Measurements from ENCODE around the gene PNMA8C.
"Not testable (repeated sequence)": the region's sequence is repeated elsewhere in the genome, so short reads cannot be mapped to it uniquely, and the experiment has no call there.

Gene PNMA8C

DNA sequence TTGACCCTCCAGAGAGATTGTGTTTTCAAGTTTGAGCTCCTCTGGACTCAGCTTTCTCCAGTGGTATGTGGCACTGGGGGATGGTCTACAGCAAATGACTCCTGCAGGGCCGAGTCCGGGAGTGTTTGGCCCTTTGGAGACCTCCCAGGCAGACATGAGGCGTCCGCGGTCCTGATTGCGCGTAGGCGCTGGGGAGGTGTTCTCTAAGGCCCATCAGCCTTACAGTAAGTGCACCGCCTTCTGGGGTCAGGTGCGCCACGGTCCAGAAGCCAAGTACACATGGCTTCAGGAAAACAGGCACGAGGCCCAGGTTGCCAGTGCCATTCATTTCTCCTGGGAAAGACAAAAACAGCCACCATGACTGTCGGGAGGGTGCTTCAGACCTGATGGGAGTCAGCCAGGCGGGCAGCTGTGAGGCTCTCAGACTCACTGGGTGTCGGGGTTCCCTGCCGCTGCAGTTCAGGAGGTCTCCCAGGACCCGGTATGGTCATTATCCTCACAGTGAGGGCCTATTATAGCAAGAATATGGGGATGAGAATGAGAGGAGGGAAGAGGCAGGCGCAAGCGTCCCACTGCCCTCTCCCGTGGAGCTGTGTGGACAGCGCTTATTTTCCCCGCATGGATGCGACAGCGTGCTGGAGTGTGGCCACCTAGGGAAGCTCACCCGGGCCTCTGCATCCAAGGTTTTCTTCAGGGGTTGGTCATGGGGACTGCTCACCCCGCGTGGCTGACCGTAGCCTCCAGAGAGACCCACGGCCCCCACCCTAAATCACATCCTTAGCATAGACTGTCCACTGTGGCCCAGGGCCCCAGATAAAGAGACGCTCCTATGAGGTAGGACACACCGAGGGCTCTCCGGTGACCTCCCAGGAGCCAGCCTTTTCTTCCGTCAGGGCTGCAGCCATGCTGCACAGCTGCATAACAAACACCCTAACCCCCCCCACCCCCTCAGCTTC is 37.2 kb downstream of the PNMA8C start:
- FAIRE-seq = no peak
- DNase-seq (ENCODE audit: insufficient read length, low spot score) = no peak

DNA sequence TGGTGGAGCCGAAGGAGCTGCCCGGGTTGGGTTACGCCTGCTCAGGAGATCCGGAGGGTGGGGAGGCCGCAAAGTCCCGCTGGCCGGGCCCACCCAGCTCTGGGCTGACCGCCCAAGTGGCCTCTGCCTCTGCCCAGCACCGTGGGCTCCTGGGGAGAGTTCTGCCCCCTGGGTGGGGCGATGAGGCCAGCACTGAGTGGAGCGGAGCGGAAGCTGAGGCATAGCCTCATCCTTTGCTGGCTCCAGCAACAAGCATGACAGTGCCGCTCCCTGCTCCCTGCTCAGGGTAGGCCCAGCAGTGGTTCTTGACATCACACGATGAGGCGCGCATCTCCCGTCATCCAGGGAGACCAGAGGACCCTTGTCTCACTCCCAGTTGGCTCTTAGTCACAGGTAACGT is 37.9 kb downstream of the PNMA8C start:
- DNase-seq (ENCODE audit: insufficient read length, low spot score) = no peak
- no peak for FAIRE-seq

DNA sequence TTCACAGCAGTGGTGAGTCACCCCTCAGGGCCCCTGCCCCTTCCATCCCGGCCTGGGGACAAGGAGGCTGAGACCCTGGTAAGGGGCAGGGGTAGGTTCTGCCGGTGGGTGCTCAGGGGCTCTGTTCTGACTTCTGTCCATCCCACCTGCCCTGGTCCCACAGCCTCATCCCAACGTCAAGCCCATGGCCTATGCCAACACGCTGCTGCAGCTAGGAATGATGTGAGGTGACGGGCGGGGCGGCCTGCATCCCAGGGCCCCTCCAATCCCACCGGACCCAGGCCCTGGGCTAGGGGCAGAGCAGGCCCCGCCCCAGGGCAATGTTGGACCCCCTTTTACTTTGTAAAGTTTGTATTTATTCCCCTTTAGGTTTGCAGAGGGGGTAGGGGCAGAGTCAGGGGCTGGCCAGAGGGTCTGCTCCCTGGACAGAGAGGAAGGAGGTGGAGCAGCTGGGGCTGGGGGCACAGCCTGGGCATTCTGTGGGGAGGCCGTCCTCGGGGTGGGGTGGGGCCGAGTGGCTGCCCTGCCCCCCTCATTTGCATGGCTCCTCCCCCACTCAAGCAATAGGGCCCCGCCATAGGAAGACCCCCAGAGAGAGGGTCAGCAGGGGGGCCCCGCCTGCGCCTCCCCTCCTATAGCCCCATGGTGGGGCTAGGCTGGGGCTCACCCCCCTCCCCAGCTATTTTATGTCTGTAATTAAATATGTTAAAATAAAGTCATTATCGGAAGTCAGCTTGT is 38.4 kb downstream of the PNMA8C start:
- DNase-seq (ENCODE audit: insufficient read length, low spot score) (no peak), FAIRE-seq (no peak)

DNA sequence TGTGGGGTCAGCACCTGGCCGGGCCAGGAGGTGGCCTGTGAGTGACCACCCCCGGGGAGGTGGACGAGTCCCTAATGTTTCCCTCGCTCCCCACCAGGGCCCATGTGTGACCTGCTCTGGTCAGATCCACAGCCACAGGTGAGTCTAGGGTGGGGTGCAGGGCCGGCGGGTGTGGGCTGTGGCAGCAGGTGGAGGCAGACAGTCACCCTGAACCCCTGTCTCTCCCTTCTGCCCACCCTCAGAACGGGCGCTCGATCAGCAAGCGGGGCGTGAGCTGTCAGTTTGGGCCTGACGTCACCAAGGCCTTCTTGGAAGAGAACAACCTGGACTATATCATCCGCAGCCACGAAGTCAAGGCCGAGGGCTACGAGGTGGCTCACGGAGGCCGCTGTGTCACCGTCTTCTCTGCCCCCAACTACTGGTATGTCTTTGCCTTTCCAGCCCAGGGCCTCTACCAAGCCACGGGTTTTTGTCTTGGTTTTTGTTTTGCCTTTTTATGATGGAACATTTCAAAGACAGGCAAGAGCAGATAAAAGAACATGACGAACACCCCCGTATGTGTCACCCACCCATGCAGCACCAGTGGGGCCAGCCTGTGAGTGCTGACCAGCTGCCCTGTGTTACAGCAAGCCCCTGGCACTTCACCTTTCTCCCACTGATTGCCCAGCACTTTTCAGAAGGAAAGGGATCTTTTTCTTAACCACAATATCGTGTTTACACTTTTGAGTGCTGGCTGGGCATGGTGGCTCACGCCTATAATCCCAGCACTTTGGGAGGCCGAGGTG is 40.2 kb downstream of the PNMA8C start:
- FAIRE-seq (no peak), DNase-seq (ENCODE audit: insufficient read length, low spot score) (no peak)

DNA sequence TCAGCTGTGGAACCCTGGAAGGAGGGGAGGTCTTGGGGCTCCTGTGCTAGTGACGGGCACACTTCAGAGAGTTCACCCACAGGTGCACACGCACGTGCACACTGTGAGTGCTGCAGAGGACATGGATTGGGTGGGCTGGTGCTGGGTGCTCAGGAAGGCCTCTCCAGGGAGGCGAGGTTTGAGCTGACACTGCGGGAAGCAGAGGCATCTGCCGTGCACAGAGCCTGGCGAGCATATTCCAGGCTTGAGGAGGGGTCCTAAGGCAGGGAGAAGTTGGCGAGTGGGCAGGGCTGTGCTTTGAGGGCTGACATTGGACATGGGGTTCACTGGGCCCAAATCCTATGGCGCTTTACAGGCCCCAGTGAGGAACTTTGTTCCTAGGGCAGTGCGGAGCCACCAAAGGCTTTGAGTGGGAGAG is 41.0 kb downstream of the PNMA8C start:
- FAIRE-seq = no peak

DNA sequence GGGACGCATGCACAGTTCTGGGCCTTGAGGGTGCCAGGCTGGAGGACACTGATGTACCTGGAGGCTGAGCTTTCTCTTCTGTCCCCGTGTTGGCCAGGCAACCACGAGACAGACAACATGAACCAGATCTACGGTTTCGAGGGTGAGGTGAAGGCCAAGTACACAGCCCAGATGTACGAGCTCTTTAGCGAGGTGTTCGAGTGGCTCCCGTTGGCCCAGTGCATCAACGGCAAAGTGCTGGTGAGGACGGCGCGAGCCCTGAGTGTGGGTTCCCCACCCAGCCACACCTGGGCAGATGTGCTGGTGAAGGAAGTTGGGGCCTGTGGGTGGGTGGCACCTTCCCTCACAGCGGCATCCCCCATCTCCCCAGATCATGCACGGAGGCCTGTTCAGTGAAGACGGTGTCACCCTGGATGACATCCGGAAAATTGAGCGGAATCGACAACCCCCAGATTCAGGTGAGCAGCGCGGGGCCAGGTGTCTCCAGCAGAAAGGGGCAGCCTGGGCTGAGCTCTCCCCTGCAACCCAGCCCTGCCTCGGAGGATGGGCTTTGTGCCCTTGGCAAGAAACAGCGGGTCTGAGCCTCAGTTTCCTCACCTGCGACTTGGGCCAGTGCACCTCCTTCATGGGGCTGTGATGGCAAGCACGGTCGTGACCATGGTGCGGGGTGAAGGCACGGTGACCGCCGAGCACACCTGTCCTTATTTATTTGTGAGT is 41.6 kb downstream of the PNMA8C start:
- DNase-seq (ENCODE audit: insufficient read length, low spot score) (no peak), FAIRE-seq (no peak)

More for the DNA sequence above, 41.0 kb downstream of the PNMA8C start:
- no peak for DNase-seq (ENCODE audit: insufficient read length, low spot score)

DNA sequence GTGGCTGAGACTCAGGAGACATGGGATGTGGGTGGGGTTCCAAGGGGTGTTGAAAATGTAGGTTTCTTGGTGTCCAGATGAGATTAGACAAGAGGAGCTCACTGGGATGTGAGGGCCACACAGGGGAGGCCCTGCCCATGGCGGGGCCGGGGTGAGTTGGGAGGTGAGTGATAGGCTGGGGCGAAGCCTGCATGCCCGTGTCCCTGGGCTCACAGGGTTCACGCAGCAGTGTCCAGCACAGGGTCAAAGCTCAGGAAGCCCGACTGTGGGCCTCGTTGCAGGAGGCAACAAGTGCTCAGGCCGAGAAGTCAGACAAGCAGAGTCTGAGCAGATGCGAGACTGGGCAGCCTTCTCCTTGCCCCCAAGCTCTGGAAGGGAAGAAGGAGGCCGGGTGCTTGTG is 42.6 kb downstream of the PNMA8C start:
- FAIRE-seq = no peak

DNA sequence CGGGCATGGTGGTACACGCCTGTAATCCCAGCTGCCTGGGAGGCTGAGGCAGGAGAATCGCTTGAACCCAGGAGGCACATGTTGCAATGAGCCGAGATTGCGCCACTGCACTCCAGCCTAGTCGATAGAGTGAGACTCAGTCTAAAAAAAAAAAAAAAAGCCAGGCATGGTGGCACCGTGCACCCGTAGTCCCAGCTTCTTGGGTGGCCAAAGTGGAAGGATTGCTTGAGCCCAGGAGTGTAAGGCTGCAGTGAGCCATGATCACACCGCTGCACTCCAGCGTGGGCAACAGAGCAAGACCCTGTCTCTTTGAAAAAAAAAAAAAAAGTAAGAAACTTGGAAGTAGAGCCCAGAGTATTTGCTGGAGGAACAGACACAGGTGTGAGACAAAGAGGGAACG is 43.1 kb downstream of the PNMA8C start:
- DNase-seq (ENCODE audit: insufficient read length, low spot score) = no peak
- no peak for FAIRE-seq

More for the DNA sequence above, 42.6 kb downstream of the PNMA8C start:
- DNase-seq (ENCODE audit: insufficient read length, low spot score) = no peak

DNA sequence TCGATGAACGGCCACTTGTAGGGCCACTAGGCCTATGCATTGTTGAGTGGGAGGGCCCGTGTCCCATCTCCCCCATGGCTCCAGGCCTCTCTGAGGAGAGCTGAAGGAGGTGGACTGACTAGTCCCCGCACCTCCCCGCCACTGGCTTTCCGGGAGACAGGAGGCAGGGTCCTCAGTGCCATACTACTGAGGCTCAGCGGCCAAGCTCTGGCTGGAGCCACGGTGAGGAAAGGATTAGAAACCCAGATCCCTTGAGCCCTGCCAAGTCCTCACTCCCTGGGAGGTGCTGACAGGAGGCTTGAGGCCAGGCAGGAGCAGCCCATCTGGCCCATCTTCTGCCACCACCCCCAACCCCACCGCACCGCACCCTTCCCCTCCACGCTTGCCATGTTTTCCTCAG is 44.3 kb downstream of the PNMA8C start:
- DNase-seq (ENCODE audit: insufficient read length, low spot score) = no peak
- FAIRE-seq = no peak

DNA sequence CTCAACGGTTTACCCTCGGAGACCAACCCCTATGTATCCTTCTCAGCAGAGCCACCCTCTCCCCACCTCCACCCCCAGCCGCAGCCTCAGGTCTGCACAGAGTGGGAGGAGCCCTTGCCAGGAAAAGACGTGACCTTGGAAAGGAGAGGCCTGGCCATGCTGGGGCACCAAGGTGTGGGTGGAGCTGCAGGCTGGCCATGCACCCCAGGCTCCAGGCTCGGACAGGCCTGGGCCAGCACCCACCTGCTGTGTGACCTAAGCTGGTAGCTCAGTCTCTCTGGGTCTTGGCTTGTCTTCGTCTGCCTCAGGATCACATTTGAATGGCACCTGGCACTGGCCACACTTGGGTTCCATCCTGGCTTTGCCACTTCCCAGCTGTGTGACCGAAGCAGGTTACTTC is 44.9 kb downstream of the PNMA8C start:
- DNase-seq (ENCODE audit: insufficient read length, low spot score) (no peak), FAIRE-seq (no peak)

DNA sequence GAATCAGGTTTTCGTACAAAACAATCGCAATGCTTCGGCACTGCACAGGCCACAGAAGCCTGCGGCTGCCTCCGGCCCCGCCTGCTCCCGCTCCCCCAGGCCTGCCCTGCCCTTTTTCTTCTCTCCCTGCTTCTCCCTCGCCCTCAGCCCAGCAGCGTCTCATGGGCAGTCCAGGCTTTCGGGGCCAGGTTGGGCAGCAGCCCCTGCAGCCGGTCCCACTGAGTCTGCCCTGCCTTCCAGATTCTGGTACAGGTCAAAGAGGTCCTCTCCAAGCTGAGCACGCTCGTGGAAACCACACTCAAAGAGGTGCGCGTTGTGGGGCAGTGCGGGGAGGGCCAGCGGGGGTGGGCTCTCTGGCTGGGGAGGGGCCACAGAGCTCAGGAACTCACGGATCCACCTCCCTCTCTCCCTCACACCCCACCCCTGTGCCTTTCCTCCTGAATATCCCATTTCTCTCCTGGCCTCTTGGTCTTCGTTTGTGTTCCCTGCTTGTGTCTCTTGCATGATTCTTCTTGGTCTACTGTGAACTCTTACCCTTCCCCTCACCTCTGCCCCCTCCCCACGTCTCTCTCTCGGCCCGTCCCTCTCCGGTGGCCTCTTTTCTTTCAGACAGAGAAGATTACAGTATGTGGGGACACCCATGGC is 45.4 kb downstream of the PNMA8C start:
- FAIRE-seq = no peak
- no peak for DNase-seq (ENCODE audit: insufficient read length, low spot score)

DNA sequence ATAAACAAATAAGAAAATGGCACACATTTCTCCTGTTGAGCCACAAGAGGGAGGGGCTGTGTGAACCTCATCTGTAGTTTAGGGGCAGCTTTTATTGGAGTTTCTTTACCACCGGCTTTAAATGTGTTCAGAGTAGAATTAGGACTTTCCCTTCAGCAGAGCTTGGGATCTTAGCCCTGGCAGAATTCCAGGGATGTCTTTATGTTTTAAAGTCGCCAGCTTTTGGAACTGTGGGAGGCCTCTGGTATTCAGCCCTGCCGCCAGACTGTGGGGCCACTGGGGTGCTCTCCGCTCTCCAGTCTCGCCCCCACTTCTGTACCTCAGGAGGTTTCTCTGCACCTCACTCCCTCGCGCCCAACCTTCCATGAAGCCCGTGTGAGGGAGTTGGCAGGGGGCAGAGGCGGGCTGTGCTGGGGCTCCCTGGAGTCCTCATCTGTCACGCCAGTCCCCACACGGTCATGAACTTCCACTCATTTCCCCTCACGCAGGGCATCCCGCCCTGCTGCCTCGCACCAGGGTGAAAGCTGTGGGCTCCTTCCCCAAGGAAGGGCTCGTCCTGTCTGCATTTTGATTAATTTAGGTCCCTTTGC is 46.9 kb downstream of the PNMA8C start:
- no peak for FAIRE-seq
- DNase-seq (ENCODE audit: insufficient read length, low spot score) = no peak

DNA sequence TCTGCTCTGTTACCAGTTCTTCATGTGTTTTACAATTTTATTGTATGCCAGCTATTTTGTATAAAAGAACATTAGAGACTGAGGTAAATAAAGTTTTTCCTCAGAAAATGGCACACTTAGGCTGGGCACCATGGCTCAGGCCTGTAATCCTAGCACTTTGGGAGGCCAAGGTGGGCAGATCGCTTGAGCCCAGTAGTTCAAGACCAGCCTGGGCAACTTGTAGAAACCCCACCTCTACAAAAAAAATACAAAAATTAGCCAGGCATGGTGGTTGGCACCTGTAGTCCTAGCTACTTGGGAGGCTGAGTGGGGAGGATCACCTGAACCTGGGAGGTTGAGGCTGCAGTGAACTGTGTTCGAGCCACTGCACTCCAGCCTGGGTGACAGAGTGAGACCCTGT is 47.4 kb downstream of the PNMA8C start:
- no peak for DNase-seq (ENCODE audit: insufficient read length, low spot score)
- no peak for FAIRE-seq

DNA sequence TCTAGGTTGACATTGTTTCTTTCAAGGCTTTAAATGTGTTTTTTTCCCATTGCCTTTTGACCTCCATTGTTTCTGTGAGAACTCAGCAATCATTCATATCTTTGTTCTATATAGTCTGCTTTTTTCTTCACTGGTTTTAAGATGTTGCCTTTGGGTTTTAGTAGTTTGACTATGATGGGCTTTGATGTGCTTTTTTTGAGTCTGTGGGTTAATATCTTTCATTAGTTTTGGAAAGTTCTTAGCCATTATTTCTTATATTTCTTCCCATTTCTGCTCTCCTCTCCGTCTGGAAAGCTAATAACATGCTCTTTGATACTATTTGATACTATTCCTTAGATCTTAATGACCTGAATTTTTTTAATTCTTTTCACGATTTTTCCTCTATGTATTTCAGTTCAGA is 48.0 kb downstream of the PNMA8C start:
- FAIRE-seq = no peak

DNA sequence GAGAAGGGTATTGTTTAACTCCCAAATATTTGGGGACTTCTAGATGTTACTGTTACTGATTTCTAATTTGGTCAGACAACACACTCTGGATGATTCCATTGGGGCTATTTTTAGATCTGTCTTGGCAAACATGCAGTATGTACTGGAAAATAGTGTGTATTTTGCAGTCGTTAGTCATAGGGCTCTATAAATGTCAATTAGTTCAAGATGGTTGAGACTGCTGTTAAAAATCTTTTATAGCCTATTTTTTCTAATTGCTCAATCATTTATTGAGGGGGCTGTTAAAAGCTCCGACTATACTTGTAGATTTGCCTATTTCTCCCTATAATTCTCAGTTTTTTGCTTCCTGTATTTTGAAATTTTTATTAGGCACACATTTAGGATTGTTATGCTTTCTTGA is 50.5 kb downstream of the PNMA8C start:
- DNase-seq (ENCODE audit: insufficient read length, low spot score) (no peak), FAIRE-seq (no peak)

More for the DNA sequence above, 48.0 kb downstream of the PNMA8C start:
- DNase-seq (ENCODE audit: insufficient read length, low spot score) = no peak

DNA sequence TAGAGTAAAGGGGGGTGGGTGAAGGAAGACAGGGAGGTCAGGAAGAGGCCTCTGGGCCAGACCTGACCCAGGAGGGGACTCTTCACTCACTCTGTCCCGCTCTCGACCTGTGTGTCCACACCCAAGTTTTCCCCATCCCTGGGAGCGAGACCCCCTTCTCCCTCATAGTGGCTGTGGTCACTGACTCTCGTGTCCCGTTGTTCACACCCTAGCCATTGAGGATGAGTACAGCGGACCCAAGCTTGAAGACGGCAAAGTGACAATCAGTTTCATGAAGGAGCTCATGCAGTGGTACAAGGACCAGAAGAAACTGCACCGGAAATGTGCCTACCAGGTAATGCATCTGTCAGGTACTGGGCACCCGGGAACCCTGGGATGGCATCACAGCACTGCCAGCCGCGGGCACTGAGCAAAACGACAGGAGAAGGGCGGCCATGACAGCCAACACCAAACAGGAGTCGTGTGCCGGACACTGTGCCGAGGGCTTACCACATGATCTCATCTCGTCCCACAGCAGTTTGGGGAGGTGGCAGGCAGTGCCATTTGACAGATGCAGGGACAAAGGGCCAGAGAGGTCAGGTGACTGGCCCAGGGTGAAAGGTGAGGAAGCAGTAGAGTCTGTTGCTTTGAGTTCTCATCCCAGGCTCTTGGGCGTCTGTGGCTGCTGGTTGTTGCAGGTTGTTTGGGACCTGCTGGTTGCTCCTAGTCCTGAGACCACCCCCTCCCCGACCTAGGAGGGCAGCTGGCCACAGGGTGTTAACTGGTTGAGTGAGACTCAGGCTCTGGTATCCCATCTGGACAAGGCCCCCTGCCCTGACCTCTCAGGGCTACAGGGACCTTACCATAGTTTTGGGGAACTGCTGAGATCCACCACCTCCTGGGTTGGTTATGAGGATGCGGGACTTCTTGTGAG is 52.2 kb downstream of the PNMA8C start:
- DNase-seq (ENCODE audit: insufficient read length, low spot score) = no peak
- FAIRE-seq = no peak

DNA sequence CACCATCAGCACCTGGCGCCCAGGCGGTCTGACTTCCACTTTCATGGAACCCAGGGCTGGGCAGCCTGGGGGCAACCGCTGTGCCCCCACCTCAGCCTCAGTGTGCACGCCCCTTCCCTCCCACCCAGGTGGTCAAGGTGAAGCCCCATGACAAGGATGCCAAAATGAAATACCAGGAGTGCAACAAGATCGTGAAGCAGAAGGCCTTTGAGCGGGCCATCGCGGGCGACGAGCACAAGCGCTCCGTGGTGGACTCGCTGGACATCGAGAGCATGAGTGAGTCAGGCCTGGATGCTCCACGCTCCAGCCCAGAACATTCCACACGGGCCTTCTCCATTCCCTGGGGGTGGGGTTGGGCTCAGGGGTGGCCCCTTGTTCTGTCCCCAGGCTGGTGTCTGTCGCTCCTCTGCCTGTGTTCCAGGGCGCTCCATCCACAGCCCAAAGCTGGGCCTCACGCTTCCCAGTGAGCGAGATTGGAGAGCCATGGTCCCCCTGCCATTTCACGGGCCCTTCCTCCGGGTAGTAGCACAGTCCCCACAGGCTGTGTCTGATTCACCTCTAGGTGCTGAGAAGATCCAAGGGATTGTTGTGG is 53.2 kb downstream of the PNMA8C start:
- FAIRE-seq = peak; percentile 70
- not testable (repeated sequence) for DNase-seq (ENCODE audit: insufficient read length, low spot score)

Data from HTR-8/SVneo (cell line).